GM20000 (cell line): Measurements from ENCODE around the gene SLC34A3.
"Not testable (repeated sequence)": the region's sequence is repeated elsewhere in the genome, so short reads cannot be mapped to it uniquely, and the experiment has no call there.

ENCODE experiments used
- DNase-seq: peaks from one replicate; pipeline ENCODE4 v3.0.0; 2012; ENCODE audit warnings: low spot score
- TF ChIP-seq, protein P1 (sequence below): IDR thresholded peaks from 2 replicates; pipeline ENCODE4 v1.5.1; 2012; ENCODE audit warnings: mild to moderate bottlenecking, control low read depth; ENCODE audit errors: extremely low read depth, missing control alignments

SLC34A3 gene

DNA sequence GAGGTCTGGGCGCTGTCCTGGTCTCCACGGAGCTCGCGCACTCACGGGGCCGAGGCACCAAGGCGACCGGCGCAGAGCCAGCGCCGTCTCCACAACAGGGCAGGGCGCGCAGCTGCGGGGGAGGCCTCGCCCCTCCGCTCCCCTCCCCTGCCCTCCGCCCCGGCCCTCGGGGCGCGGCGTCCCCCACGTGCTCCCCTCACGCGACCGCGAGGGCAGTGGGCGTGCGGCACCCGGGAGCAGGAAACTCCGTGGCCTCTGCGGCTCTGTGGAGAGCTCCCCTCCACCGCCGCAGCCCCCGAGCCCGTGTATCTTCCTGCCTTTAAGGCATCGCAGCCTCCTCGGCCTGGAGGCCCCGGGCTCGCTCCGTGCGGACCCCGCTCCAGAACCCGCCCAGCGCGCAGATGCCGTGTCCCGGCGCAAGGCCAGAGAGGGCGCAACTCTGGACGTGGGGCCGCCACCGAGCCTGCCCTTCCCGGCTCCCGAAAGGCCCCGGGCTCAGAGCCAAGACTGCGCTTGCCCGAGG, 9.7 kb downstream of the SLC34A3 start:
- TF ChIP-seq, protein P1, sequence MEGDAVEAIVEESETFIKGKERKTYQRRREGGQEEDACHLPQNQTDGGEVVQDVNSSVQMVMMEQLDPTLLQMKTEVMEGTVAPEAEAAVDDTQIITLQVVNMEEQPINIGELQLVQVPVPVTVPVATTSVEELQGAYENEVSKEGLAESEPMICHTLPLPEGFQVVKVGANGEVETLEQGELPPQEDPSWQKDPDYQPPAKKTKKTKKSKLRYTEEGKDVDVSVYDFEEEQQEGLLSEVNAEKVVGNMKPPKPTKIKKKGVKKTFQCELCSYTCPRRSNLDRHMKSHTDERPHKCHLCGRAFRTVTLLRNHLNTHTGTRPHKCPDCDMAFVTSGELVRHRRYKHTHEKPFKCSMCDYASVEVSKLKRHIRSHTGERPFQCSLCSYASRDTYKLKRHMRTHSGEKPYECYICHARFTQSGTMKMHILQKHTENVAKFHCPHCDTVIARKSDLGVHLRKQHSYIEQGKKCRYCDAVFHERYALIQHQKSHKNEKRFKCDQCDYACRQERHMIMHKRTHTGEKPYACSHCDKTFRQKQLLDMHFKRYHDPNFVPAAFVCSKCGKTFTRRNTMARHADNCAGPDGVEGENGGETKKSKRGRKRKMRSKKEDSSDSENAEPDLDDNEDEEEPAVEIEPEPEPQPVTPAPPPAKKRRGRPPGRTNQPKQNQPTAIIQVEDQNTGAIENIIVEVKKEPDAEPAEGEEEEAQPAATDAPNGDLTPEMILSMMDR = peak; percentile 21
- DNase-seq = peak; percentile 83

DNA sequence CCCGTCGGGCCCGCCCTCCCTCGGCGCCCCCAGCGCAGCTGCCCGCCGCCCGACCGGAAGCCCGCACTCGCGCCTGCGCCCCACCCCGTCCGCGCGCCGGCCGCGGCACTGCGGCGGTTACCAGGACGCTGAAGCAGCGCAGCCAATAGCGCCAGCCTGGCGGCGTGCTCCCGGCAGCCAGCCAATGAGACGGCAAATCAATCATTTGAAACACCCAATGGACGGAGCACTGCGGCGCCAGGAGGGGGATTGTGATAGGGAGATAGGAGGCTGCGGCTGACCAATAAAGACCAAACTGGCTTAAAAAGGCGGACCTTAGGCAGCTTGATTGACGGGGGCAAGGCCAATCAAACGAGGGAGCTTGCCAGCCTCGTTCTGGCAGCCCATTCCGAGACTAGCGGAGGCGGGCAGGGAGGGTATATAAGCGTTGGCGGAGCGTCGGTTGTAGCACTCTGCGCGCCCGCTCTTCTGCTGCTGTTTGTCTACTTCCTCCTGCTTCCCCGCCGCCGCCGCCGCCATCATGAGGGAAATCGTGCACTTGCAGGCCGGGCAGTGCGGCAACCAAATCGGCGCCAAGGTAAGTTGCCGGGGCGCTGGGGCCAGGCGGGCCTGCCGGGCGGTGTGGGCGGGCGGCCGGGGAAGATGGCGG, 10.3 kb downstream of the SLC34A3 start, which contains the start of gene TUBB4B:
Gene TUBB4B (plus strand): TSS at position 447 of the 649 bp plus-strand sequence. CDS start 74 bp downstream, at position 521.
- TF ChIP-seq, protein P1 = no peak
- DNase-seq = peak; percentile 100

DNA sequence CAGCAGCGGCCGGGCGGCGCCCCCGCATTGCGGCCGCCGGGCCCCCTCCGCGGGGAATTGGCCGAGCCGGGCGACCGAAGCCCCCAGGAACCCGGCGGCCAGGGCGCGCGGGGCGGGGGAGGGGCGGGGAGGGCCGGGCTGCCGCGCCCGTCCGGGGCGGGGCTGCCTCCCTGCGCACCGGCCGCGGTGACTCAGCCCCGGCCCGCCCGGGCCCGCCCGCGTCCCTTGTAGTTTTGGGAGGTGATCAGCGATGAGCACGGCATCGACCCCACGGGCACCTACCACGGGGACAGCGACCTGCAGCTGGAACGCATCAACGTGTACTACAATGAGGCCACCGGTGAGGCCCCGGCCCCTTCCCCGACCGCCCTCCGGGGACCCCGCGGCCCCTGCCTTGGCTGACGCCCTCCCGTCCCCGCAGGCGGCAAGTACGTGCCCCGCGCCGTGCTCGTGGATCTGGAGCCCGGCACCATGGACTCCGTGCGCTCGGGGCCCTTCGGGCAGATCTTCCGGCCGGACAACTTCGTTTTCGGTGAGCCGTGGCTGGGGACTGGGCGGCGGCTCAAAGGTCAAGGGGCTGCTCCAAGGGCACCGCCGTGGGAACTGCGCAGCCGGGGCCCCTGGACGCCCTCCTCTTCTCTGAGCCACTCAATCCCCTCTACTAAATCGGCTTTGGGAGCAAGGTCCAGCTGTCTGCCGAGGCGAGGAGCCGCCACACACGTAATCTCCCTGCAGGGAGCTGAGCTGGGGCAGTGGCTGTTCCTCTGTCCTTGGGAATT, 11.0 kb downstream of the SLC34A3 start:
- TF ChIP-seq, protein P1 = no peak
- DNase-seq = peak; percentile 79

DNA sequence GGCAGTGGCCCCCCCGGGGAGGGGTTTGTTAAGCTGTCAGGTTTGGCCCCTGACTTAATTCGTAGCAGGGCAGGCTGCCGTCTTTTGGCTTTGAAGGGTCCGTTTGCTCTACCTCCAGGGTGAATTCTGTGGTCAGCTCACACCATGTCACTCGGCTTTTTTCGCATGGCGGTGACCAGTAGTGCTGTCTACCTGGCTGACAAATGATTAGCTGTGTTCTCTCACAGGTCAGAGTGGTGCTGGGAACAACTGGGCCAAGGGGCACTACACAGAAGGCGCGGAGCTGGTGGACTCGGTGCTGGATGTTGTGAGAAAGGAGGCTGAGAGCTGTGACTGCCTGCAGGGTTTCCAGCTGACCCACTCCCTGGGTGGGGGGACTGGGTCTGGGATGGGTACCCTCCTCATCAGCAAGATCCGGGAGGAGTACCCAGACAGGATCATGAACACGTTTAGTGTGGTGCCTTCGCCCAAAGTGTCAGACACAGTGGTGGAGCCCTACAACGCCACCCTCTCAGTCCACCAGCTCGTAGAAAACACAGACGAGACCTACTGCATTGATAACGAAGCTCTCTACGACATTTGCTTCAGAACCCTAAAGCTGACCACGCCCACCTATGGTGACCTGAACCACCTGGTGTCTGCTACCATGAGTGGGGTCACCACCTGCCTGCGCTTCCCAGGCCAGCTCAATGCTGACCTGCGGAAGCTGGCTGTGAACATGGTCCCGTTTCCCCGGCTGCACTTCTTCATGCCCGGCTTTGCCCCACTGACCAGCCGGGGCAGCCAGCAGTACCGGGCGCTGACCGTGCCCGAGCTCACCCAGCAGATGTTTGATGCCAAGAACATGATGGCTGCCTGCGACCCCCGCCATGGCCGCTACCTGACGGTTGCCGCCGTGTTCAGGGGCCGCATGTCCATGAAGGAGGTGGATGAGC, 11.8 kb downstream of the SLC34A3 start:
- TF ChIP-seq, protein P1 = no peak
- DNase-seq = no peak

DNA sequence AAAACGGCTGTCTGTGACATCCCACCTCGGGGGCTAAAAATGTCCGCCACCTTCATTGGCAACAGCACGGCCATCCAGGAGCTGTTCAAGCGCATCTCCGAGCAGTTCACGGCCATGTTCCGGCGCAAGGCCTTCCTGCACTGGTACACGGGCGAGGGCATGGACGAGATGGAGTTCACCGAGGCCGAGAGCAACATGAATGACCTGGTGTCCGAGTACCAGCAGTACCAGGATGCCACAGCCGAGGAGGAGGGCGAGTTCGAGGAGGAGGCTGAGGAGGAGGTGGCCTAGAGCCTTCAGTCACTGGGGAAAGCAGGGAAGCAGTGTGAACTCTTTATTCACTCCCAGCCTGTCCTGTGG, 12.5 kb downstream of the SLC34A3 start:
- not testable (repeated sequence) for DNase-seq

DNA sequence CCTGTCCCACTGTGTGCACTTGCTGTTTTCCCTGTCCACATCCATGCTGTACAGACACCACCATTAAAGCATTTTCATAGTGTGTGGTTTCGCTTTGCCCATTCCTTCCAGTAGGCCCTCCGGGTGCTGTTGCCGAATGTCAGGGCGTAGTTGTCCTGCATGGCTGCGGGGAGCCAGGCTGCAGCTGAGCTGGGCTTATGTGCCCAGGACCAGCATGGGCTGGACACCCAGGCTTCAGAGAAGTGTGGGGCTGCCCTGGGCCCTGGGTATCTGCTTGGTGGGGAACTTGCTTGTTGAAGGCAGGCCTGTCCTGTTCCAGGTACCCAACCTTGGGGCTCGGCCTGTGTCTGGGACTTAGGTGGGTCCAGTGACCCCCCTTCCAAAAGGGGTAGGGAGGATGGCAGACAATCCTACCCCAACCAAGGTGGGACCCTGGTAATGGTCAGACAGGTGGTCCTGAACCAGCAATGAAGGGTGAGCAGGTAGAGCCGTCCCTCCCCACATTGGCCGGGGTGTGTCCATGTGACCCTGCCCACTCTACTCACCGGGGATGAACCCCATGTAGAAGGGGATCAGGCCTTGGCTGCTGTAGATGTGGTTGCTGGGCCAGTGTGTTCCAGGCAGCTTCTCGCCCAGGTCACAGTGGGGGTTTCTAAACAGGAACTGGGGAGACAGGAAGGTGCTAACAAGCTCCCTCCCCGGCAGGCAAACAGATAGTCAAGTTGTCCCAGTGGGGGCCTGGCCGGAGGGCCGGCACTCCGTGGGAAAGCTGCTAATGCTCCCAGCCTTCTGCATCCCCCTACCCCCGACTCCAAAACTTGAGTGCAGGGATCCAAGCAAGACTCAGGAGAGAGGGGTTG, 13.2 kb downstream of the SLC34A3 start:
- TF ChIP-seq, protein P1 = no peak
- no peak for DNase-seq
